T1000 (cell line): ENCODE results near the gene SUN2.

Experiments
- DNase-seq: peaks from one replicate; lab custom pipeline; 2025; ENCODE audit warnings: mixed read lengths; lab: John Stamatoyannopoulos, UW

SUN2 gene

GRCh38 chr22:38735126-38735464, 20.7 kb downstream of the SUN2 start:
- DNase-seq, result no peak

- no peak for DNase-seq
These were observed 21.2 kb downstream of the SUN2 start for GRCh38 chr22:38734421-38735100.

GRCh38 chr22:38733724-38734381, 21.9 kb downstream of the SUN2 start:
- DNase-seq, result no peak

GRCh38 chr22:38733329-38733723, 22.5 kb downstream of the SUN2 start:
- no peak for DNase-seq

GRCh38 chr22:38732251-38732815, 23.5 kb downstream of the SUN2 start:
- DNase-seq, result no peak

- DNase-seq, result no peak
These were observed 24.1 kb downstream of the SUN2 start for GRCh38 chr22:38731703-38732161.

- no peak for DNase-seq
These were observed 25.4 kb downstream of the SUN2 start for GRCh38 chr22:38730411-38730871.

- DNase-seq, result no peak
These were observed 25.9 kb downstream of the SUN2 start for GRCh38 chr22:38729946-38730345.

GRCh38 chr22:38728871-38729796, 26.7 kb downstream of the SUN2 start:
- no peak for DNase-seq

GRCh38 chr22:38727530-38728451, 28.0 kb downstream of the SUN2 start:
- no peak for DNase-seq

GRCh38 chr22:38727123-38727522, 28.7 kb downstream of the SUN2 start:
- no peak for DNase-seq

- no peak for DNase-seq
These were observed 29.7 kb downstream of the SUN2 start for GRCh38 chr22:38725900-38726655.

GRCh38 chr22:38724926-38725571, 30.7 kb downstream of the SUN2 start:
- DNase-seq, result no peak

- no peak for DNase-seq
These were observed 31.6 kb downstream of the SUN2 start for GRCh38 chr22:38724176-38724575.

- DNase-seq, result no peak
These were observed 34.2 kb downstream of the SUN2 start for GRCh38 chr22:38721551-38721950.

GRCh38 chr22:38720350-38720749, 35.4 kb downstream of the SUN2 start:
- no peak for DNase-seq

GRCh38 chr22:38719196-38719595, 36.6 kb downstream of the SUN2 start:
- DNase-seq, result no peak

- DNase-seq, result peak; percentile 49
These were observed 37.4 kb downstream of the SUN2 start for GRCh38 chr22:38718414-38718813.

- DNase-seq, result no peak
These were observed 38.6 kb downstream of the SUN2 start for GRCh38 chr22:38717244-38717643.

GRCh38 chr22:38716826-38717225, 39.0 kb downstream of the SUN2 start:
- DNase-seq, result no peak
